ENCODE measurements around the gene ZBTB8OS. TPM values are rescaled to one million over a fixed set of nuclear protein-coding genes. Genes with fewer than 3 reads are reported as not detected.
"Not testable (repeated sequence)": the region's sequence is repeated elsewhere in the genome, so short reads cannot be mapped to it uniquely, and the experiment has no call there.

Gene ZBTB8OS
- total RNA-seq, result 10 to 100 TPM; 19.5 to 32.1 (median 31.1) TPM

- Histone ChIP-seq H3K27ac (peak within 1 kb of the TSS; percentile 98 to 100), H3K36me3 (peaks cover 1% of the 10 kb centered on the region), H3K27me3 (no peaks in the 10 kb centered on the region), H3K9me3 (no peaks in the 10 kb centered on the region), H3K4me1 (peaks cover 0 to 6% of the 10 kb centered on the region in 2 donors), H3K4me3 (peak within 1 kb of the TSS; percentile 80 to 88 (median 82))
- peak; percentile 91 to 92 for DNase-seq (ENCODE audit: low spot score in 2 of 2)
- intact Hi-C loops (cut with DNase I; ENCODE audit: low total_unique reads), result no loop called here
- TF ChIP-seq POLR2AphosphoS5 (IDR thresholded peaks at IDR 0.05), result peak; percentile 26 to 82 (median 58)
- no peak for TF ChIP-seq POLR2A (IDR thresholded peaks at IDR 0.05)
- no peak for TF ChIP-seq CTCF (IDR thresholded peaks at IDR 0.05)
Observed at GRCh38 chr1:32650248-32650751, at the start of gene ZBTB8OS. Gene ZBTB8OS, minus strand, starts transcription at chr1:32650550. Its CDS starts 21 bp downstream, at chr1:32650529.

- H3K4me1 ChIP-seq; H3K4me3 ChIP-seq; H3K27ac ChIP-seq; intact Hi-C loops (cut with DNase I; ENCODE audit: low total_unique reads); H3K36me3 ChIP-seq; DNase-seq (ENCODE audit: low spot score in 2 of 2); H3K9me3 ChIP-seq; H3K27me3 ChIP-seq: not testable (repeated sequence)
Observed at GRCh38 chr1:32696996-32697395, 46.6 kb upstream of the ZBTB8OS start.

- intact Hi-C loops (cut with DNase I; ENCODE audit: low total_unique reads), result no loop called here
- Histone ChIP-seq H3K9me3 (no peaks in the 10 kb centered on the region), H3K27ac (peak overlapping the region in 1 of 2 donors; percentile 68)
Observed at GRCh38 chr1:32696041-32696440, 45.7 kb upstream of the ZBTB8OS start.

GRCh38 chr1:32695098-32695904 lies 45.0 kb upstream of the ZBTB8OS start:
- TF ChIP-seq POLR2A (IDR thresholded peaks at IDR 0.05) (no peak), CTCF (IDR thresholded peaks at IDR 0.05) (no peak), POLR2AphosphoS5 (IDR thresholded peaks at IDR 0.05) (no peak)
- H3K27ac ChIP-seq, result peak overlapping the region; percentile 45 to 68
- peaks cover 0 to 9% of the 10 kb centered on the region in 2 donors for H3K4me1 ChIP-seq
- intact Hi-C loops (cut with DNase I; ENCODE audit: low total_unique reads), result no loop called here
- H3K36me3 ChIP-seq, result no peaks in the 10 kb centered on the region
- DNase-seq (ENCODE audit: low spot score in 2 of 2), result peak; percentile 69 to 92
- peak overlapping the region in 1 of 3 donors; percentile 41 for H3K4me3 ChIP-seq
- no peaks in the 10 kb centered on the region for H3K9me3 ChIP-seq
- no peaks in the 10 kb centered on the region for H3K27me3 ChIP-seq

More at GRCh38 chr1:32696041-32696440, 45.7 kb upstream of the ZBTB8OS start:
- no peak for DNase-seq (ENCODE audit: low spot score in 2 of 2)
- Histone ChIP-seq H3K4me1 (peaks cover 0 to 9% of the 10 kb centered on the region in 2 donors), H3K36me3 (no peaks in the 10 kb centered on the region), H3K4me3 (no peak overlapping the region), H3K27me3 (no peaks in the 10 kb centered on the region)
- no peak for TF ChIP-seq CTCF (IDR thresholded peaks at IDR 0.05)
- no peak for TF ChIP-seq POLR2A (IDR thresholded peaks at IDR 0.05)
- no peak for TF ChIP-seq POLR2AphosphoS5 (IDR thresholded peaks at IDR 0.05)

GRCh38 chr1:32693455-32694174 lies 43.3 kb upstream of the ZBTB8OS start:
- no peaks in the 10 kb centered on the region for H3K36me3 ChIP-seq
- DNase-seq (ENCODE audit: low spot score in 2 of 2), result no peak
- intact Hi-C loops (cut with DNase I; ENCODE audit: low total_unique reads), result no loop called here
- no peak for TF ChIP-seq CTCF (IDR thresholded peaks at IDR 0.05)
- TF ChIP-seq POLR2A (IDR thresholded peaks at IDR 0.05), result no peak
- no peak for TF ChIP-seq POLR2AphosphoS5 (IDR thresholded peaks at IDR 0.05)
- H3K4me1 ChIP-seq, result peaks cover 0 to 9% of the 10 kb centered on the region in 2 donors
- no peak overlapping the region for H3K27ac ChIP-seq
- H3K9me3 ChIP-seq, result no peaks in the 10 kb centered on the region
- no peak overlapping the region for H3K4me3 ChIP-seq
- H3K27me3 ChIP-seq, result no peaks in the 10 kb centered on the region

All from breast epithelium (tissue), 4 donors.